ENCODE measurements around the gene FRMD4B. TPM values are rescaled to one million over a fixed set of nuclear protein-coding genes. Genes with fewer than 3 reads are reported as not detected.

Gene FRMD4B
- total RNA-seq, 2 experiments from 2014 or later: 41.2 to 41.4 TPM

- ChIA-PET POLR2A (interaction anchor here (0.6 kb wide), 2 partner anchors 8 to 11 kb away, joined by 5 to 7 read pairs; no protein-coding TSS in a partner anchor), CTCF (interaction anchor here (0.7 to 1.5 kb wide), 3 partner anchors 13 to 132 kb away, joined by 3 to 6 read pairs (median 5); no protein-coding TSS in a partner anchor)
Measured at GRCh38 chr3:69174445-69174844, 211.4 kb downstream of the FRMD4B start.

GRCh38 chr3:69172058-69172457 lies 213.8 kb downstream of the FRMD4B start:
- CTCF ChIA-PET: no interaction called here
- POLR2A ChIA-PET: no interaction called here

DNA sequence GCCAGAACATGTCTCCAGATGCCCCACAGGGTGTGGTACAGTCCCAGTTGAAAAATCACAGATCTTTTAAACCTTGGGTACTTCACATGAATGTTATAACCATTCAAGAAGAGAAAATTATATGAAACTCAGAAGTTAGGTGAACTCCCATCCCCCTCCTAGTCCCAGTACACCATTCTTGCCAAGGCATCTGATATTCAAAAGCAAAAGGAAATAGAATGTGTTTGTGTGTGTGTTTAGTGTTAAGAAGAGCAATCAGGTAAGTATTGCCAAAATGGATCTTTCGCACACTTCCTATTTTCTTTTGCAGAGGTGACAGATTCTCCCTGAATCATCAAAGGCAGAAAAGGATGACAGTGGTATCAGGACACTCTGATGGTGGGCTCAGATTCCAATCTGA lies 219.4 kb downstream of the FRMD4B start:
- CTCF ChIA-PET: no interaction called here
- POLR2A ChIA-PET: no interaction called here

DNA sequence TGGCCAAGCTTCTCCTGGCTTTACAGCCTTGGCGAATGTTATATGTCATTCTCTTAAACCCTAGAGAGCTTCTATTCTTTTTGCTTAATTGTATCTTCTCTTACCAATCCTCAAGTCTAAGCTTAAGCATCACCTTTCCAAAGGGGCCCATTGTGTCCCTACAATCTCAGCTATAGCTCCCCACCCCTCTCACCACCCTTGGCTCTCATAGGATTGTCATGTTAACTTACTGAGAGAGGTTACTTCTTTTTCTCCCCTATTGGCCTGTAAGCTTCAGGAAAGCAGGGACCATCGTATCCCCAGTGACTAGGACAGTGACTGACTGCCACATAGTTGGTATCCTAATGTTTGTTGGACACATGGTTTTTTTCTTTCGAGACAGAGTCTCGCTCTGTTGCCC lies 220.1 kb downstream of the FRMD4B start:
- ChIA-PET CTCF (interaction anchor here (1.9 kb wide), 1 partner anchor 141 kb away, joined by 6 read pairs; no protein-coding TSS in a partner anchor), POLR2A (no interaction called here)

DNA sequence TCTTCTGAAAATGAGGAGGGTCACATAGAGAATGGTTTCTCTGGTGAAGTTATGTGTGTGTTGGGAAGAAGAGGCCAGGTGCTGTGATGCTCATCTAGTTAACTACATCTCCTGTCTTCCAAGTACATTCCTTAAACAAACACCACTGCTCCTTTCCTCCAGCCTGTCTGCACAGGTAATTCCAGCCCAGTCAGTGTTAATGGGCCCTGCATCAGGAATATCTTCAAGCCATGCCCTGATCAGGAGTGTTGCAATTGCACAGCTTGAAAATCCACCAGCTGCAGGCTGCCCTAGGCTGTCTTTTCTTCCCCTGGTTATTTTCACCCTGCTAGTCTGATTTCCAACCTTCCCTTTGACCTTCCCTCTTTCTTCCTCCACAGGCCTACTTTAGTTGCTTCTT lies 221.6 kb downstream of the FRMD4B start:
- POLR2A ChIA-PET: no interaction called here
- CTCF ChIA-PET: interaction anchor here (1.9 kb wide), 1 partner anchor 142 kb away, joined by 6 read pairs; no protein-coding TSS in a partner anchor

GRCh38 chr3:69162308-69162980 lies 223.4 kb downstream of the FRMD4B start:
- POLR2A ChIA-PET: interaction anchor here (0.6 kb wide), 1 partner anchor 451 kb away, joined by 3 read pairs; no protein-coding TSS in a partner anchor
- CTCF ChIA-PET: interaction anchor here (0.6 to 6.0 kb wide), 18 partner anchors 9 to 253 kb away, joined by 3 to 66 read pairs (median 6); partner anchors contain the start of gene LMOD3

DNA sequence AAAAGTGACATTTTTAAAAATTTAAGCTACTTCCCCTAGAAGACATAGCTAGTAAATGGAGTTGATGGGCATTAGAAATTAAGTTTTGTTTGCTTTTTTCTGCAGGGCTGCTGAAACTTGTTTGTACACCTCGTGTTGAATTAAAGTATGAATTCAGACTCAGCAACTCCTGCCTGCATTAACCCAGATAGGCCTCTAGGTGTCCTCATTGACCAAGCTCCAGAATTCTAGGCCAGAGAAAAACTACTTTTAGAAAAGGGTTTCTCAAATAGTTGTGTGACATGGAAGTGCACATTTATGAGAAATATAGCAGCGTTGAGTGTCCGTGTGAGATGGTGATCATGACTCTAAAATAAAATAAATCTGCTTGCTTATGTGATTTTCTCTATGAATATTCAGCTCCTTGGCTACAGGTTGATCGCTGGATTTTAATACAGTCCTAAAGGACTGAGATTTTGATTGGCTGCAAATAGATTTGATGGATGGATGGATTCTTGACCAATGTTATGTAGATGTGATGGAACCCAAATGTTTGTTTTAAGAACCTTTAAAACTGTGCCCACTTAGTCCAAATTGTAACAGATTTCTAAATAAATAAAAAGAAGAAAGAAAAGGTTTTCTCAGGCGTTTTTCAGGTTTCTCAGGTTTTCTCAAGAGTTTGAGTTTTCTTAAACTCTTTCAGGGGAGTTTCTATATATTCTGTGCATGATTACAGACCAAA lies 224.1 kb downstream of the FRMD4B start:
- ChIA-PET POLR2A (interaction anchor here (0.6 to 0.7 kb wide), 2 partner anchors 9 to 452 kb away, joined by 3 read pairs; no protein-coding TSS in a partner anchor), CTCF (interaction anchor here (0.7 to 6.0 kb wide), 25 partner anchors 9 to 248 kb away, joined by 3 to 66 read pairs (median 5); partner anchors contain the start of gene LMOD3)

DNA sequence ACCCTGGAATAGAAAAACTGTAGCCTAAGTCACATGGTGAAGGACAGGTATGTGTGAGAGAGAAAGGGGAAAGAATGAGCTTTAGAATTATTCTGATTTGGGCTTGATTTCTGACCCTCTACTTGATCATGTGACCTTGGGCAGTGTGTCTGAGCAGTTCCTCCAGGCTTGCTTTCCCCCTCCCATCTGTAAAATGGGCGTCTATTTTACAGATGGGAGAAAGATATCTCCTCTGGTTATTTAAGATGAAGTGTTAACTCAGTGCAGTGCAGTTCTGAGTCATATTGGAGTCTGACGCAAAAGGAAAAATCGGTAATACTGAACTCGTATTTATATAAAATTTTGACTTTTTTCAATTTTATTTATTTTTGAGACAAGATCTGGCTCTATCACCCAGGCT lies 225.4 kb downstream of the FRMD4B start:
- ChIA-PET CTCF (interaction anchor here (1.0 to 6.0 kb wide), 10 partner anchors 15 to 249 kb away, joined by 3 to 66 read pairs (median 6); partner anchors contain the start of gene LMOD3), POLR2A (no interaction called here)

GRCh38 chr3:69160107-69160506 lies 225.8 kb downstream of the FRMD4B start:
- ChIA-PET POLR2A (interaction anchor here (0.5 kb wide), 1 partner anchor 28 kb away, joined by 3 read pairs; no protein-coding TSS in a partner anchor), CTCF (interaction anchor here (1.0 to 6.0 kb wide), 4 partner anchors 16 to 146 kb away, joined by 3 to 66 read pairs (median 6); no protein-coding TSS in a partner anchor)

- CTCF ChIA-PET: no interaction called here
- POLR2A ChIA-PET: no interaction called here
Measured at GRCh38 chr3:69149586-69149985, 236.3 kb downstream of the FRMD4B start.

GRCh38 chr3:69145688-69146087 lies 240.2 kb downstream of the FRMD4B start:
- POLR2A ChIA-PET: no interaction called here
- CTCF ChIA-PET: interaction anchor here (0.7 kb wide), 1 partner anchor 265 kb away, joined by 3 read pairs; no protein-coding TSS in a partner anchor

DNA sequence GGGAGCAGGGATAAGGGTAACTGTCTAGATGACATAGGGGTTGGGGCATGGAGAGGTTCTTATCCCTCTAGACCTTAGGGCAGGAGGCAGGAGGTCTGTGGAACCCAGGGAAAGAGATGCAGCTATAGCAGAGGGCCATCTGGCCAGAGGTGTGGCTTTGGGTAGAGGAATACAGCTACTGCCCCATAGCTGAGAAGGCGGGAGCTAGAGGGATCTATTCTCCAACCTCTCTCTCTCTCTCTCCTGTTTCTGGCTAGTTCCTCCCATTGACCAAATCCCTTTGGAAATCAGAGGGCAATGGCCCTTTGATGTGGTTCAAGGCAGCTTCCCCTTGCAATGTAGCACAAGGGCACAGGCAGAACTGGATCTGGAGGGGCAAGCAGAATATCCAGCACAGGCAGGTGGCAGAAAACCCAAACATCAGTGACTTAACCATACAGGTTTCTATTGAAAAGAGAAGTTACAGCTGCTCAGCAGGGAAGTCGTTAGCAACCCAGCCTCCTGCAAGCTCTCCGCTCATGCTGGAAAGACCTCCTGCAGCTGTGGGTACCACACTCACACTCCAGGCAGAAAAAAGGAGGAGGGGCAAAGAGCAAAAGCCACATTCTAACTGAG lies 241.2 kb downstream of the FRMD4B start:
- CTCF ChIA-PET: interaction anchor here (0.5 to 0.7 kb wide), 2 partner anchors 23 to 266 kb away, joined by 3 read pairs; no protein-coding TSS in a partner anchor
- POLR2A ChIA-PET: no interaction called here

DNA sequence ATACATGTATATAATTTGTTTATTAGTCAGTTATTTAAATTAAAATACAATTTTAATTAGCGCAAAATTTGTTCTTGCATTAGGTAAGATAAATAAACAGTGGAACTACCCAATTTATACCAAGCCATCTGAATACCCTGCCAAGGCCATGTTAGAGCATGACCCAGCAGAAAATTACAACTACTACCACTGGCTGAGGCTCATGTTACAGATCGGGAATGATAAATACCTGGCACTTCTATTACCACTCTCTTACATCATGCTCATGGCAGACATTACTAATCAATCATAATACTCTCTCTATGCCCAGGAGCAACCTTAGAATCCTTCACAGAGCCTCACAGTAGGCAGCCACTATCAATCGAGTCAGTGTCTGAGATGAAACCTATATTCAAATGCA lies 242.3 kb downstream of the FRMD4B start:
- ChIA-PET POLR2A (no interaction called here), CTCF (no interaction called here)

DNA sequence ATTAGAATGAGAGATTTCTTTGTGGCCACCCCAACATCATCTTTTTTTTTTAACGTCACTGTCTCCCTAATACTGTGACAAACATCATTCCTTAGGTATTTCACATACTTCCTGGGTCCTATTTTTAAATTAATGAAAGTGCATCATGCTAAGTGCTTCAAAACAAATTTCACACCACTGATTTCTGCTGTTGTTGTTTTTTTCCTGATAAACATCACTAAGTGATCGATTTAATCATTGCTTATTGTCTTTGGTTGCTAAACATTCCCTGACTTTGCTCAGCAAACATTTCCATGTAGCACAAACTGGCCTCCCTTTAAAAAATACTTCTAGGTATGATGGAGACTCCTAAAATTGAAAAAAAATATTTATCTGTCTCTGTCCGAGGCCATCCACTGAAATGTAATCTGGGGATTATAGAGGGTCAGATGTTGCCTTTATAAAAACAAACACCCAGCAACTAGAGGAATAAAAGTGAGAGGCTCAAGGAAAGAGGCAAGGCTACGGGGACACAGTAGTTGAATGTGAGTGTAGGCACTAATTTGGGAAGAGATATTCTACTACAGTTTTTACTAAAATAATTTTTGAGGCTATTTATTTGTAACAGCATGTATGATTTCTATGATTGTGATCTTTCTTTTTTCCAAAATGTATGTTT lies 243.0 kb downstream of the FRMD4B start:
- POLR2A ChIA-PET: no interaction called here
- CTCF ChIA-PET: no interaction called here

DNA sequence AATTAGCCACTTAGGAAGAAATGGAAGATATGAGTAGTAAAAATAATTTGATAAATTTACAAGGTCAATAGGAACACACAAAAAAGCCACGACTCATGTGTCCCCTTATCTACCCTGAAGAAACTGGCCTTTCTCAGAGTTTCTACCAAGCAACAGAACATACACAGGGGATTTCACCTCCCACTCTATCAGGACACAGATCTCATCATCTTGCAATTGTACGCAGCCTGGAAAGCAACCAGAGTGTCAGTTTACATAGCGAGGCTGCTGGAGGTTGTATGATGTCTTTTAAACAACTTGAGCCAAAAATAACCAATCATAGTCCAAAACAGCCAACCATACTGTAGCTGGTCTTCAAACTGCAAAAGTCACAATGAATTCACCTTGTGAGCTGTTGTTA lies 243.8 kb downstream of the FRMD4B start:
- ChIA-PET POLR2A (no interaction called here), CTCF (no interaction called here)

DNA sequence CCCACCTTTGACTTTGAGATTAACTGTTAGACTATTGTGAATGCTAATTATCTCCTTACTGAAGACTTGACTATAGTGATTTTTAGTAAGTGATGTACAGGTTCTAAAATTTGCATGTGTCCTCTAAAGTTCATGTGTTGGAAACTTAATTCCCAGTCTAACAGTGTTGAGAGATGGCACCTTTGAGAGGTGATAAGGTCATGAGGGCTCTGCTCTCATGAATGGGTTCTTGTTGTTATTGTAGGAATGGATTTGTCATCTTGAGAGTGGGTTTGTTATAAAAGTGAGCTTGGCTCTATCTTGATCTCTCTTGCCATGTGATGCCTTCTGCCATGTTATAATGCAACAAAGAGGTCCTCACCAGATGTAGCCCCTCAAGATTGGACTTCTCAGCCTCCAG lies 244.6 kb downstream of the FRMD4B start:
- ChIA-PET CTCF (no interaction called here), POLR2A (no interaction called here)

GRCh38 chr3:69137412-69137811 lies 248.5 kb downstream of the FRMD4B start:
- ChIA-PET CTCF (interaction anchor here (0.5 kb wide), 1 partner anchor 19 kb away, joined by 4 read pairs; no protein-coding TSS in a partner anchor), POLR2A (no interaction called here)

- CTCF ChIA-PET: interaction anchor here (0.5 to 0.8 kb wide), 2 partner anchors 19 to 170 kb away, joined by 3 to 4 read pairs; no protein-coding TSS in a partner anchor
- POLR2A ChIA-PET: no interaction called here
Measured at GRCh38 chr3:69137005-69137404, 248.9 kb downstream of the FRMD4B start.

GRCh38 chr3:69130689-69131088 lies 255.2 kb downstream of the FRMD4B start:
- ChIA-PET POLR2A (no interaction called here), CTCF (interaction anchor here (0.7 kb wide), 1 partner anchor 1687 kb away, joined by 3 read pairs; no protein-coding TSS in a partner anchor)
